C4-2B (cell line): ENCODE measurements around the gene KRTAP6-2.

ENCODE experiments used
- H3K27ac ChIP-seq: fragments of 450-650 bp; 2 replicates; pipeline ENCODE4 v1.5.1; 2017
- CTCF ChIP-seq: fragments of 450-650 bp; conservative IDR thresholded peaks from 2 replicates; pipeline ENCODE4 v1.5.1; 2017; ENCODE audit warnings: mild to moderate bottlenecking
- ZFX ChIP-seq: fragments of 450-650 bp; IDR thresholded peaks from 2 replicates; pipeline ENCODE4 v1.6.1; 2017

The KRTAP6-2 gene

GRCh38 chr21:30612132-30612531 lies 13.4 kb upstream of the KRTAP6-2 start:
- TF ChIP-seq CTCF (no peak), ZFX (no peak)
- H3K27ac ChIP-seq, result no peak overlapping the region

GRCh38 chr21:30605968-30606367 lies 7.3 kb upstream of the KRTAP6-2 start:
- no peak overlapping the region for H3K27ac ChIP-seq
- TF ChIP-seq ZFX, result no peak
- TF ChIP-seq CTCF, result peak; percentile 20; the same call in 1 of the 2 replicates

GRCh38 chr21:30600787-30601186 lies 2.1 kb upstream of the KRTAP6-2 start, which contains the start of gene KRTAP22-1:
KRTAP22-1 (plus strand) TSS chr21:30601087.
- TF ChIP-seq CTCF, result no peak
- TF ChIP-seq ZFX, result no peak
- H3K27ac ChIP-seq, result no peak within 1 kb of the TSS

- no peak for TF ChIP-seq ZFX
- TF ChIP-seq CTCF, result no peak
- no peak within 1 kb of the TSS for H3K27ac ChIP-seq
Measured at GRCh38 chr21:30592140-30592539, 6.6 kb downstream of the KRTAP6-2 start, which contains the start of gene KRTAP6-3. KRTAP6-3 (plus strand) TSS chr21:30592440; CDS start chr21:30592446, 6 bp downstream.

GRCh38 chr21:30590297-30590696 lies 8.4 kb downstream of the KRTAP6-2 start, which contains the start of gene KRTAP22-2:
KRTAP22-2 (minus strand) TSS chr21:30590397.
- no peak within 1 kb of the TSS for H3K27ac ChIP-seq
- no peak for TF ChIP-seq CTCF
- TF ChIP-seq ZFX, result no peak

GRCh38 chr21:30582870-30583269 lies 15.8 kb downstream of the KRTAP6-2 start:
- TF ChIP-seq CTCF, result no peak
- no peak for TF ChIP-seq ZFX
- no peak overlapping the region for H3K27ac ChIP-seq

- no peak for TF ChIP-seq CTCF
- no peak for TF ChIP-seq ZFX
- peak overlapping the region; percentile 81; the same call in 1 of the 2 replicates for H3K27ac ChIP-seq
Measured at GRCh38 chr21:30580132-30580531, 18.6 kb downstream of the KRTAP6-2 start.
